HG02588 (cell line): ENCODE results near the gene NOTCH3.

Experiments used
- ATAC-seq: cut with Tn5 transposase; IDR thresholded peaks from one replicate; pipeline ENCODE4 v1.9.1; 2021; ENCODE audit warnings: mild to moderate bottlenecking, moderate library complexity; ENCODE audit not compliant: unreplicated experiment

NOTCH3 gene

DNA sequence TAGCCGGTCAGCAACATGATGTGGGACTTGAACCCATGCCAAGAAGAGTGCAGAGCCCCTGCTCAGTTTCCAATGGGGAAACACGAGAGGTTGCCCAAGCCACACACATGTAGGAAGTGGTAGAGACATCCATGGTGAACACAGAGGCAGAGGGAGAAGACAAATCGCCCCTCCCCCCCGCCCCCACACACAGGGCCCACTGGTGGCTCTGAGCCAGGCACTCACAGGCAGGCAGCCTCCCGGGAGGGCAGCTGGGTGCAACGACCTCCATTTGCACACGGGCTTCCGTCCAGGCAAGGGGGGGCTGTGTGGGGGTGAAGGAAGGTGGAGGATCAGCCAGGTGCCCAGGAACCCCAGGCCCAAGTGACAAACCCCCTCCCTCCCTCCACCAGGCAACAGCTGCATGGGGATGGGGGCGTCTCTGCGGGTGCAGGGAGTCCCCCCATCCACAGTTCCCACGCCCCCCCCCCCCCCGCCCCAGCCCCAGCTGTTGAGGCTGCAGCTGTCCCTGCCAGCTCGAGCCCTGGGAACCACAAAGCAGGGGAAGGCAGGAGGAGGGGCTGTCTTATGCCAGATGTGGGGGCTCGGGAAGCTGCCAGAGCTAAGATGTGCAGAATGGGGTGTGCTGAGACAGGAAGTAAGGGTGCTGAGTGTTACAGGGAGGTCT is 3.4 kb downstream of the NOTCH3 start:
- ATAC-seq = no peak

DNA sequence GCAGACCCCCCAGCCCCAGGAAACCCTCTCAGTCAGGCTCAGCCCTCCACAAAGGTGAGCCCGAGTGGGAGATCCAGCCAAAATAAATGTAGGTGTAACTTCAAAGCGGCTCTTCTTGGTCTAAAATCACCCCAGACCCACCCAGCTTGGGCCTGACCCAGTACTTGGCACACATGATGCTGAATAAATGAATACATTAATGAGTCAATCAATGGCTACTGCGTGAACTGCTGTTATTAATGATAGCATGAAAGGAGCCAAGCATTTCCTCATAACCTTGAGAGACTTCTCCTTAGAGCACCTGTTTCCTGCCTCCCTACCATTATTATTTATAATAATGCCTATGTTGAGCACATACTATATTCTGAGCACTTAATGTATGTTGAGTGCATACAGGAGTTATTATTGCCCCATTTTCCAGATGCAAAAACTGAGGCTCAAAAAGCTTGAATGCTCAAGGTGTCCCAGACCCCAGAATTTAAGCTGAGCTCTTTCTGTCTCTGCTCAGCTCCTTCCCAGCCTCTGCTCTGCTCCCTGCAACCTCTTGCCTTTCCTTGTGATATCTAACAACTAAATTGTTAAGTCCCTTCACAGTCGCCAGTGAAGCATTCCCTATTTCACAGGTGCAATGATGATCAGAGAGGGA is 4.3 kb downstream of the NOTCH3 start:
- no peak for ATAC-seq

DNA sequence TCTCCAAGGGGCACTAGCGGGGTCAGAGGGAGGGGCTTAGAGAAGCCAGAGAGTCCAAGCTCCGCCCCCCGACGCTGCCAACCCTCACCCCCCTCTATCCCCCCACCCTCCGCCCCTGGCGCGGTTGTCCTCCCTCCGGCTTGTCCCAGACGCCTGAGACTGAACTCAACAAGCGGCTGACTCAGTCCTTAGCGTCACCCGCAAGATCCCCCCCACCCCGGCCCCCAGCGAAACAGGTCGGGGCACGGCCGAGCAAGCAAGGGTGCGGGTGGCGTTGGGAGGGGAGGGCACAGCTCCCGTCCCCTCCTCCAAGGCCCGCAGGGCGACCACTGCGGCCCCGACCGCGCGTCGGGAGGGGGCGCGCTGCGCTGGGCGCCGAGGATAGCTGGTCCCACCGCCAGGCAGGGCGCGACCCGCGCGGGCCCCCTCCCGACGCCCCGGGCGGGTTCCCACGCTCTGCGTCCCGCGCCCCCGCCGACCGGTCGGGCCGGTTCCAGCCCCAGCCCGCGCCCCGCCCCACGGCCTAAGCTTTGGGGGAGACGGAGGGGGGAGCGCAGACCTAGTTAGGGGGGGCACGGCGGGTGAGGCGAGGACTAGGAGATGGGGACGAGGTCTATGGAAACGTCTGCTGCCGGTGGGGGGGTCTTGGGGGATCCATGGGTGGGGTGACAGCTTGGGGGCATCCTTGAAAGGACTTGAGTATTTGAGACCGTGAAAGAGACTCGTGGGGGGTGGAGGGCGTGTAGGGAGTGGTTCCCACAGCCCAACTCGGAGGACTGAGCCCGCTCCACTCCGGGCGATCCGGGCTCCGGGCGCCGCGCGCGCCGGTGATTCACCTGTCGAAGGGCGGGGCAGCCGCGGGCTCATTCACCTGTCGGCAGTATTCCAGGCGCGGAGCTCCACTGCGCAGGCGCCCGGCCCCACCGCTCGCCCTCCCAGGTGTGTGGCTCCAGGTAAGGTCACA is 5.1 kb downstream of the NOTCH3 start:
- no peak for ATAC-seq

DNA sequence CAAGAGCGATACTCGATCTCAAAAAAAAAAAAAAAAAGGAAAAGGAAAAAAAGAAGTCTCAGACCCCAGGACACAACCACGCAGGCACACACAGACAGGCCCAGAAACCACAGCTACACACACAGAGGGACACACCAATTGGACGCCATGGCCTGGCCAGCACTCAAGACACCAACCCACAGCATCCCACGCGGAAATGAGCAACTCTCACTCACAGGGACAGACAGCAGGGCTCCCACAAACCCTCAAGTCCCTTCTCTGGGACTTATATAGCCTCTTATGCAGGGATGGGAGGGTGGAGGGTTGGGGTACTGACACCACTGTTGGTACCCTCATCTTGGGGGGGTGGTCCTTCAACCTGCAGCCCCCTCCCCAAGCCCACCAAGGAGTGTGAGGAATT is 5.9 kb downstream of the NOTCH3 start:
- ATAC-seq = no peak

DNA sequence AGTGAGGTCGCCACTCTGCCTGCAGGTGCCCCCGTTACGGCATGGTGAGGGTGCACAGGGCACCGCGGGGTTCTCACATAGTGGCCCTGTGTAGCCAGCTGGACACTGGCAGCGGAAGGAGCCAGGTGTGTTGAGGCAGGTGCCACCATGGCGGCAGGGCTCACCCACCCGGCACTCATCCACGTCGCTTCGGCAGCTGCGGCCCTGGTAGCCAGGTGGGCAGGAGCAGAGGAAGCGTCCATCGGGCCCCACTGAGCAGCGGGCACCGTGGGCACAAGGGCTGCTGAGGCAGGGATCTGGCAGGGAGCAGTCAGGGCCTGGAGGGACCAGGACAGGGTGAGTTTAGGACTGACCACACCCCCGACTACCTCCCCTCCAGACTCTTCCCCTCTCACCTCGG is 8.8 kb downstream of the NOTCH3 start:
- no peak for ATAC-seq

DNA sequence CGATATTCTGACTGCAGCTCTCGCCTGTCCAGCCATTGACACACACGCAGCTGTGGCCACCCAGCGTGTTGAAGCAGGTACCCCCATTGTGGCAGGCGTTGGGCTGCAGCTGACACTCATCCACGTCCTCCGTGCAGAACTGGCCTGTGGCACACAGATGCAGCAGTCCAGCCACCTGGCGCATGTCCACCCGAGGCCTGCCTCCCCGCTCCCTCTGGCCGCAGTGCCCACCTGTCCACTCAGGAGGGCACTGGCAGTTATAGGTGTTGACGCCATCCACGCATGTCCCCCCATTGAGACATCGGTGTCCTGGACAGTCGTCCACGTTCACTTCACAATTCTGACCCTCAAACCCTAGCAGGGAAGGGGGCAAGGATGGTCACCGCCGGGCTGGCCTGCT is 9.3 kb downstream of the NOTCH3 start:
- no peak for ATAC-seq

DNA sequence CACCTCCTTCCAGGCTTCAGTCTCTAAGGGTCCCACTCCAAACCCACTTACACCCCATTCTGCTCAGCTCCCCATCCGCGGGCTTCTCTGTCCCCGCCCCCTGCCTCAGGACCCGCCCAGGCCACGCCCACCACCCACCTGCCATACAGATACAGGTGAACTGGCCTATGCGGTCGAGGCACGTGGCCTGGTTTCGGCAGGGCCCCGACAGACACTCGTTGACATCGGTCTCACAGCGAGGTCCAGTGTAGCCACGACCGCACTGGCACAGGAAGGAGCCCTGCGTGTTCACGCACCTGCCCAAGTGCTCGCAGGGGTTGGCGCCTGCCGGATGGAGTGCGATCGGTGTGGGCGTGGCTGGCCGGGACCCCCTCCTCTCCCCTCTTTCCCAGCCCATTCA is 11.9 kb downstream of the NOTCH3 start:
- no peak for ATAC-seq

DNA sequence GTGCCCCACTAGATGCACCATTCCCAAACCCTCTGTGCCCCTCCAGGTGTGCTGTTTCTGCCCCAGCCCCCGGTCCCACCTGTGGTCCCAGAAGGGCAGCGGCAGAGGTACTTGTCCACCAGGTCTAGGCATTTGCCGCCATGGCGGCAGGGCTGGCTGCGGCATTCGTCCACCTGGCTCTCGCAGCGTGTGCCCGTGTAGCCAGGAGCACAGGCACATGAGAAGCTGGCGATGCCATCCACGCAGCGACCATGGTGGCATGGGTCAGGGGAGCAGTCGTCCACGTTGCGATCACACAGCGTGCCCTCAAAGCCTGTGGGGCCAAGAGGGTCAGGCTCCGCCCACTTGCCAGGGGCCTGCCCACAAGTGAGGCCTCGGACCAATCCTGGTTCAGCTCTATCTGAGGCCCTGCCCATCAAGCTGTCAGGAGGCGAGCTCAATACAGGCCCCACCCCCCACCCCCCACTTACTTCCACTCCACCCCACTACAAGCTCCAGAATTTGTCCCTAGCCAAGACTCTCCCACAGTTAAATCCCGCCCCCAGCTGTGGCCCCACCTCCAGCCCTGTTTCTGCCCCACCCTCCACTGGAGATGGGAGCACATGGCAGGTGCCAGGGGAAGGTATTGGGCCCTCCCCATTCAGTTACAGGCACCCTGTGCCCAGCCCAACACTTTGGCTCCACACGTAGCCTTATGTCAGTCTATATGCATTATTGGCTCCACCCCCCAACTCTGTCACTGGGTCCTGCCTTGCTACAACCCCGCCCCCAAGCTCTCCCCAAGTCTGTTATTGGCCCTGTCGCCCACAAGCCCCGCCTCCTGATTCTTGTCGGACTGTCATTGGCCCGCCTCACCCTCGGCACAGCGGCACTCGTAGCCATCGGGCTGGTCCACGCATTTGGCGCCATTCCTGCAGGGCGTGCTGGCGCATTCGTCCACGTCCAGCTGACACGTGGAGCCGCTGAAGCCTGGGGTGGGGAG is 13.5 kb downstream of the NOTCH3 start:
- ATAC-seq = no peak

DNA sequence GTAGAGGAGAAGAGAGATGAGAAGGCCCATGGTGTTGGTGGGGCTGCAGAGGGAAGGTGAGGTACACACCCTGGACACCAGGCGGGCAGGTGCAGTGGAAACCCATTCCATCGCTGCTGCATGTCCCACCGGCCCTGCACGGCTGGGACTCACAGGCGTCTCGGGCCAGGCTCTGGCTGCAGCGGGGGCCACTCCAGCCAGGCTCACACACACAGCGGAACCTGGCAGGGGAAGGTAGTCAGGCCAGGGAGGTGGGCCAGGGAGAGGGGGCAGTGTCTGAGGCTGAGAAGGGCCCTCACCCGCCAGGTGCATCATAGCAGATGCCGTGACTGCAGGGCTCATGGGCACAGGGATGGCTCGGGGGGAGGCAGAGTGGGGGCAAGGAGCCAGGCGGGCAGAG is 15.6 kb downstream of the NOTCH3 start:
- ATAC-seq = no peak

DNA sequence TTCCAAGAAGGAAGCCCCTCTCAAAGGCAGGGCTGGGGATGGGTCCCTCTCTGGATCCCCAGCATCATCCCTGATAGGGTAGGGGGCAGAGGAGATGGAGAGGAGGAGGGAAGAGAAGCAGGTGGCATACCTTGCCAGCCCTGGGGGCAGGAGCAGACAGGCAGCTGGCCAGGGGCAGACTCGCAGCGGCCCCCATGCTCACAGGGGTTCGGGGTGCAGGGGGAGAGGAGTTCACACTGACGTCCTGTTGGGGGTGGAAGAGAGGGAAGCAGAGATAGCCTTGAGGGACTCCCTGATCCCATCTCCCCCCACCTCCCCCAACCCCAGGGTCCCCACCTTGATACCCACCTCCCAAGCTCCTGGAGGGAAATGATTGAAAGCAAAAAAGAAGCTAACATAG is 16.0 kb downstream of the NOTCH3 start:
- ATAC-seq = no peak

DNA sequence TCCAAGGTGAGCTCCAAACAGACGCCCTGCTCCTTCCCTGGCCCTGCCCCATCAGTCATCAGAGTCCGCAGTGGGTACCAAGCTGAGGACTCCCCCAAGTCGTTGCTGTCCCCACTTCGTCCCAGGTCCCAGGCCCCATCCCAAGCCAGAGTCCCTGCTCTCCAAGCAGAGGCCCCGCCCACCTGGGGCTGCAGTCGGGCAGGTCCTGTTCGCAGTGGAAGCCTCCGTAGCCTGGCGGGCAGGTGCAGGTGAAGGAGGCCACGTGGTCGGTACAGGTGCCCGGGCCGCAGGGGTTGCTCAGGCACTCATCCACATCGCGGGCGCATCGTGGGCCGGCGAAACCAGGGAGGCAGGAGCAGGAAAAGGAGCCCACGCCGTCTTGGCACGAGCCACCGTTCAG is 19.4 kb downstream of the NOTCH3 start:
- no peak for ATAC-seq

DNA sequence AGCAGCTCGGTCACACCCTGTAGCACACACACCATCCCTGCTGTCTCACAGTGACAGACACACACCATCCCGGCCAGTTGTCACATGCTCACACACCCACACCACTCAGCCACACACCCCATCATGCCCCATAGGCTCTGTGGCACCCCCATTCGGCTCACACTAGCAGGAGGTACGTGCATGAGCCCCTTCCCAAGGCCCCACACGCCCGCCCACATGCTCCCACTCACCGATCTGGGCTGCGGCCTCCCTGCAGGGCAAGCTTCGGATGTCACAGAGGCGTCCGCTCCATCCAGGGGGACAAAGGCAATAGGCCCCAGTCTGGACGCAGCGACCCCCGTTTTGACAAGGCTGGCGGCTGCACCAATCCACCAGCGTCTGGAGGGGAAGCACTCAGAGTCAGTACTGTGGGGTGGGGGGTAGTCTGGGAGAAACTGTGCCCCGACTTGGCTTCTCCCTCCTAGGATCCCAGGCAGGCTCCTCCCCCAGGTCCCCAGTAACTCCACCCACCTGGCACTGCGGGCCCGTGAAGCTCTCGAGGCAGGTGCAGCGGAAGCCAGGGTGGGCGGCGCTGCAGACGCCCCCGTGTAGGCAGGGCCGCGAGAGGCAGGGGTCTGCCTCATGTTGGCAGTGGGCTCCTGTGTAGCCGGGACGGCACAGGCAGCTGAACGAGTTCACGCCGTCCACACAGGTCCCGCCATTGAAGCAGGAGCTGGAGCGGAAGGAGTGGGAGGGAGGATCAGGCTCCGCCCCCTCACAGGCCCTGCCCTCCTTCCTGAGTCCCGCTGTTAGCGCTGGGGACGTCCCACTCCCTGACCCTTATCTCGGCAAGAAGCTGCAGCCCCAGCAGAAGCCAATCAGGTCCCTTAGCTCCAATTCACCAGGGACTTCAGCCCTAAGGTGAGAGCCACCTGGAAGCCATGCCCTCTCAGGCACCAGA is 20.1 kb downstream of the NOTCH3 start:
- no peak for ATAC-seq

DNA sequence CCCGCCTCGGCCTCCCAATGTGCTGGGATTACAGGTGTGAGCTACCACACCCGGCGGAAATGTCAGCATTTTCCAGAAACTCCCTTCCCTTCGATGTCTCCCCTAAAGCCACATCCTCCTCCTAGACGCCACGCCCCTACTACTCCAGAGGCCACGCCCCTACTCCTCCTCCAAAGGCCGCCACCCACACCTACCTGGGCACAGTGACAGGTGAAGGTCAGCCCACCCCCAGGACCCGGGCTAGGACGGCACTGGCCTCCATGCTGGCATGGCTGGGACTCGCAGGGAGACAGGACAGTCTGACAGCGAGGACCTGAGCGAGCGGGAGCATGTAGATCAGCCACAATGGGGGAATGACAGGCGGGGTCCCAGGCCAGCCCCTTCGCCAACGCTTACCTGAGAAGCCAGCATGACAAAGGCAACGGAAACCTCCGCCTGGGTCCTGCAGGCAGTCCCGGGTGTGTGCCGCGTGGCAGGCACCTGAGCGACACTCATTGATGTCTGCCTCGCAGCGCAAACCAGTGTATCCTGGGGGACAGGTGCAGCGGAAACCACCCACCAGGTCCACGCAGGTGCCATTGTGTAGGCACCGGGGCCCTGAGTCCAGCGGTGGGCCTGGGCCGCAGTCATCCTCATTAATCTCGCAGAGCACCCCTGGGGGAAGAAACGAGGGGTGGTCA is 22.0 kb downstream of the NOTCH3 start:
- ATAC-seq = no peak

DNA sequence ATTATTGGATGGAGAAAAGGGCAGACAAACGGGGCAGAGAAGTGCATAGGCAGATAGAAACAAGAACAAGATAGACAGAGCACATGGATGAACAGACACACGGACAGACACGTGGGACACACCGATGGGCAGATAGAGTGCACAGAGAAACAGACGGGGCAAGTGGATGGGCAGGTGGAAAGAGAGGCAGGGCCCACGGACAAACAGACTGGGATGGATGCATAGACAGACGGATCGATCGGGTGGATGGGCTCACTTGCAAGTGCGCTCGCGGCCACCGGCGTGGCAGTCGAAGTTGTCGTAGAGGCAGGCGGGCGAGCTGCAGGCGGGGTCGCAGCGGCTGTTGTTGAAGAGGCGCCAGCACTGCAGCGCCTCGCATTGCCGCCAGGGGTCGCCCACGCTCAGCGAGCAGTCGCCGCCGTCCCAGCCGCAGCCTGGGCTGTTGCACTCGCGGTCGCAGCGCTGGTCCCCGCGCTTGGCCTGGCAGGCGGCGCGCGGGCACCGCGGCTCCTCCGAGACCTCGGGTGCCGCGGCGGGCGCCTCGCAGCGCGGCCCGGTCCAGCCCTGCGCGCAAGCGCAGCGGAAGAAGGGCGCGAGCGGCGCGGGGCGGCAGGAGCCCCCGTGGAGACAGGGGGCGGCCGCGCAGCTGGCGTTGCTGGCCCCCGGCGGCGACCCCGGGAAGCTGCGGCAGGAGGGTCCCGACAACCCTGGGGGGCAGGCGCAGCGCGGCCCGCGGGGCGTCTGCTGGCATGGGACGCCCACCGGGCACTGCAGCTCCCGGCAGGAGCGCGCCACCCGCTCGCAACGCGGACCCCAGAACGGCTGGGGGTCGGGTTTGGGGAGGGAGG is 23.3 kb downstream of the NOTCH3 start:
- ATAC-seq = peak; percentile 59

DNA sequence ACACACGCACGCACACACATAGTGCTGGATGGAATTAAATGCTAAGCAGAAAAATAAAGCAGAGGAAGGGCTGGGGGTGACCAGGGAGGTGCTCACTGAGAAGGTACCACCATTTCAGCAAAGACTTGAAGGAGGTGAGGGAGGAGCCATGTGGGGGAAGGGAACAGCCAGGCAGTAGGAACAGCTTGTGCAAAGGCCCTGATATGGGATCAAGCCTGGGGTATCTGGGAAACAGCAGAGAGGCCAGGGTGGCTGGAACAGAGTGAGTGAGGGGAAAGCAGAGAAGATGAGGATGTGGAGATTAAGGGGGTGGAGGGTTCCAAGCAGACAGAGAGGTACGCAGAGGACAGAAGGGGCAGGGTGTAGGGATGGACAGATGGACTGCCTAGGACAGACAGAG is 25.2 kb downstream of the NOTCH3 start:
- no peak for ATAC-seq

DNA sequence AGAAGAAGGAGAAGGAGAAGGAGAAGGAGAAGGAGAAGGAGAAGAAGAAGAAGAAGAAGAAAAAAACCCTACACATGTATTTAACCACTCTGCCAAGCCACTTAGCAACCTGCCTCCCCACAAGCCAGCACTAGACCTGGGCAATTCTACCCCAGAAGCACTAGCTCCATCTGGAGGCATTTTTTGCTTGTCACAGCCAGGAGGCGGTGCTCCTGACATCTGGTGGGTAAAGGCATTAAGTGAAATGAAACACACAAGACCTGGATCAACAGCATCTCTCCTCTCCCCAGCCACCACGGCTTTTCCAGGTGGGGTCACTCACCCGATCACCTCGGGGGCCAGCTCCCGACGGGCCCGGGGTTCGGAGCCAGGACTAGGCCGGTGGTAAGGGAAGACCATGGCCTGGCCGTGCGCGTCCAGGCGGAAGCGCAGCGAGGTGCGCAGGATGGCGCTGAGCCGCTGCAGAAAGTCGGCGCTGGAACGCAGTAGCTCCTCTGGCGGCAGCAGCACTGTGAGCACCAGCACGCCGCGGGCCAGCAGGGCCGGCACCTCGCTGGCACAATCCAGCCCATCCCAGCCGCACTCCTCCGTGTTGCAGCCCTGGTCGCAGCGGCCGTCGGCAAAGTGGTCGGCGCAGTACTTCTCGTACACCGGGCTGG is 26.9 kb downstream of the NOTCH3 start:
- no peak for ATAC-seq

DNA sequence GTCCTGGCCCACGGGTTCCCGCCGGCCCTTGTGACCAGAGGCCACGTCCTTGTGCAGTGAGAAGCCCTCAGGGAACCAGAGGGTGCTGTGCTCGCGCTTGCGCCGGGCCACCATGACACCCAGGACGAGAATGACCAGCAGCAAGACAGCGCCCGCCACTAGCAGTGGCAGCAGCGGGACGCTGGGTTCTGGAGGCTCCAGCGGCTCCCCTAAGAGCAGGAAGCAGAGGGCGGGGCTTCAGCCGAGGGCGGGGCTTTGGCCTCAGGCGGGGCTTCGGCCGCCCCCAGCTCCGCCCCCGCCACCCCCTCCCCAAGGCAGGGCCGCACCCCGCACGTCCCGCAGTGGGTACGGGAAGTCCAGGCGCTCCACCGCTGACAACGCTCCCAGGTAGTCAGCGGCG is 30.4 kb downstream of the NOTCH3 start:
- ATAC-seq = no peak
